Superior temporal gyrus (tissue), 1 donor: Measurements from ENCODE around the gene LMAN1L.

Experiments used
- DNase-seq: peaks from one replicate; pipeline ENCODE4 v3.0.0-alpha.2; 2016; ENCODE audit errors: extremely low spot score

LMAN1L gene

GRCh38 chr15:74812533-74812932 is at the start of gene LMAN1L:
TSS of gene LMAN1L (plus strand) at chr15:74812835. CDS start at chr15:74812855, 20 bp downstream.
- no peak for DNase-seq

DNA sequence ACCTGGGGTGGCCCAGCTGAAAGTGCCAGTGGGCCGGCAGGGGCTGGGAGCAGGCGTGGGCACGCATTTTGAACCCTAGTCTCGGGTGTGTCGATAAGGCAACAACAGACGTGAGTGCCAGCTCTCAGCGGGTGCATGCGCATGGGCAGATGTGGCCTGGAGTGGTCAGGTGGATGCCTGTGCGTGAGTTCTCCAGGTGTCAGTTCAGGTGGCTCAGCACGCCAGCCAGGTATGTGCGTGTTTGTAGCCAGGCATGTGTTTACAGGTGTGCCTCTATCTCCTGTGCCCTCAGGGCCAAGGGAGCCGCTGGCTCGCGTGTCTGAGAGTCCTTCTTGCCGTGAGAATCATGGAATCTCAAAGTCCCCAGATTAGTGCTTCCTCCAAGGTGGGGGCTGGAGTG is 49.2 kb upstream of the LMAN1L start:
- no peak for DNase-seq

DNA sequence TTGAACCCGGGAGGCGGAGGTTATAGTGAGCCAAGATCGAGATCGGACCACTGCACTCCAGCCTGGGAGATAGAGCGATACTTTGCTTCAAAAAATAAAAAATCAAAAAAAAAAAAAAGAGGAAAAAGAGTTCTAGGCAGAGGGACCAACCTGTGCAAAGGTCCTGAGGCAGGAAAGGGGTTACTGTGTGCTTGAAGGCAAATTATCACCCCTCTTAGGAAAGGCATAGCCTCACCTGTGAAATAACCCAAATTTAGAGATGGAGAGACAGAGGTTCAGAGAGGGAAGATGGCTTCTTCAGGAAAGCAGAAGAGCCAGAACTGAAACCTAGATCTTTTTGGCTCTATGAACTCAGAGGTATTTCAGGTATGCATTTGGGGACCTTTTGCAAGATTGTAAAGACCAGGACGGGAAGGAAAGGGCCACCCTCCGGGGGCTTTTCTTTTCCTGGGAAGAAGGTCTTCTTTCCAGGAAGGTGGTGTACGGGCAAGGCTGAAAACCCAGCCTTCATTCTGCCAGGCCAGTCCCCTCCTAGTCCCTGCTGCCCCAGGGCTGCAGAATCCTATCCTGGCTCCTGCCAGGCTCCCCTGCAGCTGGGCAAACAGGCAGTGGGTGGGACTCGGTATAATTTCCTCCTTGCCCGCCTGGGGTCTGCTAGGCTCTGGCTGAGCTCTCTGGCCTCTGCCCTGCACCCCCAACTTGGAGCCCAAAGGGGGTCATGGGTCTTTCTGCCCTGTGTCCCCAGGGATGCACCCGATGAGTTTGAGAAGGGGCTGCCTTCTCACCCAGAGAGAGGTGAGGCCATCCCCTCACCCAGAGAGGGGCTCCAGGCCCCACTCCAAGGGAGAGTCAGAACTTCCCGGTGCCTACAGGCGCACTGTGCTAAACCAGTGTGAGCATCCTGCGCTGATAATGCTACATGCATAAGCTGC is 45.2 kb upstream of the LMAN1L start:
- no peak for DNase-seq

- DNase-seq: no peak
Measured at GRCh38 chr15:74768099-74768770, 44.4 kb upstream of the LMAN1L start.

DNA sequence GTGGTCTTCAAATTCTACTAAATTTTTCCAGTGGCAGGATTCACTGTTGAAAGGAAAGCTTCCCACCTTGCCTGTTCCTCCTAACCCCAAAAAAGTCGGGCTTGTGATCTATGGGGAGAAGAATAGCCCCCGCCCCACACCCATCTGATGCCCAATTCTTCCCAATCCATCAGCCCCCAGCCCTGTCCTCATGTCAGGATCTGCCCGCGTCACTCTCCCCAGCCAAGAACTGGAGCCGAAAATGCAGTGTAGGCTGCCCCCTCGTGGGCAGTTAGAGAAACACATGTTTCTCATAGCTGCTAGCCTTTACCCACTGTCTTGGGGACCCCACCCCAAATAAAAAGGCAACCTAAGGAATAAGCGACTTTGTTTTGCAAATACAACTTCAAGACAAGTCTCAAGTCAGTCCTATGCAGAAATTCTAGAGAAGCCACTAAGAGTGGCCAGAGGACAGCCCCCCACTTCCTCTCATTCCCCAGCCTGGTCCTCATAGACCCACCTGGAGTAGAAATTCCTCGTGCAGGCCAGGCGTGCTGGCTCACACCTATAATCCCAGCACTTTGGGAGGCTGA is 43.8 kb upstream of the LMAN1L start:
- DNase-seq: peak; percentile 81

- no peak for DNase-seq
Measured at GRCh38 chr15:74769463-74770025, 43.1 kb upstream of the LMAN1L start.

DNA sequence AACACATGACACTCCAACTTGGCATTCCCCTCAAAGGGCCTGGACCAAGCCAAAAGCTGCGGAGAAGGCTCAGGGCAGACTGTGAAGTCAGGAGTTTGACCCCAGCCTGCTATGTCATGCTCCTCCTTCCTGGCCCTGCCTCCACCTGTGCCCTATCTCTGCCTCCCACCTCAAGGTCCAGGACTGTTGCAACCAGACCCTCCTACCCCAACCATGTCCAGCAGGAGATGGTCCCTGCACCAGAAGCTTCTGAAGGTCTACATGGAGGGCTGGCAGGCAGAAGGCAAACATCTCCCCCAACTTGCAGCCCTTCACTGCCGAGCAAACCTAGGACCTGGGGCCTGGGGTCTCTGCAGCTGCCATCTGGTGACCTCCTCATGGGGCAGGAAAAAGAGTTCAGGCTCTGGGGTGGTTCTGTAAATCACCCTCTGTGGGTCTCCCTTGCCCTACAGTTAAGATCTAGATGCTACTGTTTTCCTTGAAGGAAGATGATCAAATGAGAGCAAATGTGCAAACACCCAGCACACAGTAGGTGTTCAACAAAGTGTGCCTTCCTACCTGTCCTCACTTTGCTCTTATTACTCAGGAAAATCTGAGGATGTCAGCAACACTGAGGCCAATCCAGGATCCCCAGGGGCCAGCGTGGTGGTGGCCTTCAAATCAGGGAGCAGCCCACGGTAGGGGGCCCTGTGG is 42.3 kb upstream of the LMAN1L start:
- DNase-seq: no peak

DNA sequence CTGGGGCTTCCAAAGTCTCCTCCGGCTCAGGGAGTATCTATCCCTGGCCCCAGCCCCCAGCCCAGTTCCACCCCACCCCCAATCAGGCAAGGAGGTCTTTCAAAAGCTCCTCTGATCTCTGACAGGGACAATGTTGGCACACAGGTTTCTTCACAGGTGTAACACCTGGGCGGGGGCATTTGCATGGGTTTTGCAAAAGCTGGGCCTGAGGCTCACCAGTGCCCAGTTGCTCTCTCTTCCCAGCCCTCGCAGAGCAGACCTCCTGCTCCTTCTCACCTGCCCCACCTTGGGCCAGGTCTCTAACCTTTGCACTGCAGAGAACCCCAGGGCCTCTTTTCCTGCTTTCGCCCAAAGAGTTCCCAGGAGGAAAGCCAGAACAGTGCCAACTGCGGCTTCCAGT is 39.3 kb upstream of the LMAN1L start:
- no peak for DNase-seq

DNA sequence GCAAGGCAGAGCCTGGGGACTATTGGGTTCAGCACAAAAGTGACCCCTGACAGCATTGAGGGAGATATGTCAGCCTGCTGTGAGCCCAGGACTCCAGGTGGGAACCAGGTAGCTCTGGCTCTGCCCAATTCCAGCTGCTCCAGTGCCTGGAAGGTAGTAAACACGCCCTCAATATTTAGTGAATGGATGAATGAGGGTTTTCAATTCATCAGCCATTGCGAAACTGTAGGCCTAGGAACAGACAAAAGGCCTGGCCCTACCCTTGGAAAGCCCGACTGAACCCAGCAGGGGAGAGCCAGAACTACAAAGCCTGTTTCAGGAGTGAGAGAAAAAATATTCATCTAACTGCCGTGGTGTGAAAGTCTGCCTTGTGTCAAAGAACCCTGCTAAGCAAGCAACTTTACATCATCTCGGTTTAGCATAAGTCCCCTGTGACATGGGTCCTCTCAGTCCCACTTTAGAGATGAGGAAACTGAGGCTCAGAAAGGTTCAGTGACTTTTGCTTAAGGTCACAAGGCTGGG is 38.8 kb upstream of the LMAN1L start:
- no peak for DNase-seq

GRCh38 chr15:74775132-74775562 is 37.5 kb upstream of the LMAN1L start:
- no peak for DNase-seq

GRCh38 chr15:74775894-74776293 is 36.7 kb upstream of the LMAN1L start:
- DNase-seq: no peak

GRCh38 chr15:74776821-74777768 is 35.5 kb upstream of the LMAN1L start:
- no peak for DNase-seq

DNA sequence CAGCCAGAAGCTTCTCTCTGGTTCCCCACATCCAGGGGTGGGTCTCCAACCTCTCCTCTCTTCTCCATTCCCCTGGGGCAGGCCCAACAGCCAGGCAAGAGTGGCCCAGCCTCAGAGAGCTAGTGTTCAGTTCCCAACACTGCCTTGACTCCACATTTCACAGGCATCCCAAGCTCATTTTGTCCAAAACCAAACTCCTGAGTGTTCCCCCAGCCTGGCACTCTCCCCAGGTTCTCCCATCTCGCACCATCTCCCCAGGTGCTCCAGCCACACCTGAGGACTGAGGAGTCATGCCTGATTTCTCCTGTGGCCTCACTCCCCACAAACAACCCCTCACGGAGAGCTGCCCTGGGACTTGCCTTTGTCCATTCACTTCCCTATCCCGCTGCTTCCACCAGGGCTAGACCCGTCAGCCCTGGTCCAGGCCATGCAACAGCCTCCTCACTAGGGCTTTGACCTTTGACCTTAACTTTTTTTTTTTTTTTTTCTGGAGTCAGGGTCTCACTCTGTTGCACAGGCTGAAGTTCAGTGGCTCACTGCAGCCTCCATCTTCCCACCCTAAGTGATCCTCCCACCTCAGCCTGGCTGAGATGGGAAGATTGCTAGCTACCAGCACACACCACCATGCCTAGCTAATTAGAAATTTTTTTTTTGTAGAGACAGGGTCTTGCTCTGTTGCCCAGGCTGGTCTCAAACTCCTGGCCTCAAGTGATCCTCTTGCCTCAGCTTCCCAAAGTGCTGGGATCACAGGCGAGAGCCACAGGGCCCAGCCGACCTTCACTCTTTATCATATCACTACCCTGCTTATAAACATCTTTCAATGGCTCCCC is 34.7 kb upstream of the LMAN1L start:
- no peak for DNase-seq

GRCh38 chr15:74778599-74778970 is 34.0 kb upstream of the LMAN1L start:
- no peak for DNase-seq

- no peak for DNase-seq
Measured at GRCh38 chr15:74779162-74779648, 33.4 kb upstream of the LMAN1L start.

DNA sequence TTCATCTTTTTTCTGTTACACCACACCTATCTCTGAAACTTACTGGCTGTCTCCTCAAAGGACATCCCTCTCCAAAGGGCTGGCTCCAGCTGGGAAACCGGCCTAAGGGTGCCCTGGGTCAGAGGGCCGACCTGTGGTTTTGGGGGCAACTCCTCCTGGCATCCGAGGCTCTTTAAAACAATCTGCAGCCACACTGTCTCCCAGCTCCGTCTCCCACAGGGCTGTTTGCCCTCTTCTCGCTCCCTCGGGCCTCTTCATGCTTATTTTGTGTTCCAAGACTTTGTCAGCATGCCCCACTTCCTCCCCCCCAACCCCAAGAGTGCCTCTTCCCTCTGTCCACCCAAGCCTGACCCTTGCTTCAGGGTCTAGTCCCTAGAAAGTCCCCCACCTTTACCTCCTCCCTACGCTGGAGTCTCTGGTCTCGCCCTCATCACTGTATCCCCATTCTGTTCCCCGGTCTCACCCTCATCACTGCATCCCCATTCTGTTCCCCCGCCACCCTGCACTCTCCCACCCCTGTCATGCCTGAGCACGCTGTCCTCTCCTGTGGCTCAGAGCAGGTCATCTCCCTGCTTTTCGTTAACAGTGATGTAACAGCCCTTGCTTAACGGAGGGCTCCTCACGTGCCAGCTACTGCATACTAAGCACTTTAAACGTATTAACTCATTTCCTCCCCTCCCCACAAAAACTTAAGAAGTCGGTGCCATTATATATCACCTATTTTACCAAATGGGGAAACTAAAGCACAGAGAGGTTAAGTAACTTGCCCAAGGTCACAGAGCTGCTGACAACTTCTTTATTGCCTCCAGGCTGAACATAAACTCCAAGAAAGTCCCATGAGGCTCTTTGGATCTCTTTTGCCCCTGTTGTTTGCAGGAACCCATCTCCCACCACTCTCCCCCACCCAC is 31.9 kb upstream of the LMAN1L start:
- DNase-seq: no peak

- DNase-seq: peak; percentile 63
Measured at GRCh38 chr15:74781431-74782258, 31.0 kb upstream of the LMAN1L start, which contains the start of gene CSK. TSS of gene CSK (plus strand) at chr15:74782080. CDS start at chr15:74798298, 16,218 bp downstream.
